H1 (cell line): ENCODE results near the gene MYL9. TPM values are rescaled to one million over a fixed set of nuclear protein-coding genes. Genes with fewer than 3 reads are reported as not detected.

ENCODE experiments used
- CREB1 ChIP-seq: IDR thresholded peaks from 2 replicates; pipeline ENCODE4 v1.6.1; 2012; ENCODE audit warnings: inconsistent platforms
- EZH2 ChIP-seq: fragments of 200-600 bp; sonication (generic); IDR thresholded peaks from 2 replicates; pipeline ENCODE4 v1.7.1; 2012; ENCODE audit warnings: low read depth, mild to moderate bottlenecking, moderate library complexity, low read length, inconsistent platforms; ENCODE audit not compliant: severe bottlenecking
- GTF2F1 ChIP-seq: IDR thresholded peaks from 2 replicates; pipeline ENCODE4 v1.6.1; 2012; ENCODE audit warnings: low read depth, low read length, improper control_type of control experiment, borderline replicate concordance
- HDAC2 ChIP-seq, 2 experiments: fragments of 300-600 bp in 1 of 2; sonication (generic) in 1 of 2; IDR thresholded peaks; 2 replicates each; pipeline ENCODE4 v1.6.1; 2011 to 2012; ENCODE audit warnings: low read depth in 2 of 2, low read length in 2 of 2, mild to moderate bottlenecking in 2 of 2, moderate library complexity in 2 of 2, borderline replicate concordance in 1 of 2, inconsistent platforms in 1 of 2
- HDAC6 ChIP-seq: IDR thresholded peaks from one replicate; pipeline ENCODE4 v1.7.1; 2012; ENCODE audit warnings: low read depth, mild to moderate bottlenecking, inconsistent platforms, low read length, moderate library complexity
- KDM1A ChIP-seq: fragments of 200-600, 300-600 bp; sonication (generic); IDR thresholded peaks from 2 replicates; pipeline ENCODE4 v1.7.1; 2016; ENCODE audit warnings: mild to moderate bottlenecking, low read length, borderline replicate concordance
- POLR2AphosphoS5 ChIP-seq: IDR thresholded peaks from 2 replicates; pipeline ENCODE4 v1.6.1; 2011; ENCODE audit warnings: low read depth, low read length
- POU5F1 ChIP-seq: IDR thresholded peaks from 2 replicates; pipeline ENCODE4 v1.6.1; 2011; ENCODE audit warnings: low read depth, mild to moderate bottlenecking, low read length, moderate library complexity
- RXRA ChIP-seq: IDR thresholded peaks from 2 replicates; pipeline ENCODE4 v1.6.1; 2011; ENCODE audit warnings: low read depth, mild to moderate bottlenecking, low read length, moderate library complexity; ENCODE audit not compliant: insufficient read depth
- SAP30 ChIP-seq: fragments of 300-600 bp; sonication (generic); IDR thresholded peaks from 2 replicates; pipeline ENCODE4 v1.7.1; 2012; ENCODE audit warnings: low read length, moderate library complexity, mild to moderate bottlenecking, inconsistent platforms; ENCODE audit not compliant: insufficient read depth, insufficient replicate concordance
- SIX5 ChIP-seq: IDR thresholded peaks from 2 replicates; pipeline ENCODE4 v1.6.1; 2011; ENCODE audit warnings: mild to moderate bottlenecking, low read depth, low read length
- SP2 ChIP-seq: IDR thresholded peaks from 2 replicates; pipeline ENCODE4 v1.6.1; 2012; ENCODE audit warnings: mild to moderate bottlenecking, low read length, inconsistent platforms
- SP4 ChIP-seq: IDR thresholded peaks from 2 replicates; pipeline ENCODE4 v1.6.1; 2012; ENCODE audit warnings: low read length, inconsistent platforms
- polyA plus RNA-seq, 7 experiments: library from polyadenylated mRNA; depleted of rRNA in 3 of 7; stranded (reverse) in 5 of 7; unstranded in 2 of 7; fragments of >200 nt in 5 of 7; fragments of 200-250 nt in 2 of 7; gene quantifications; 1 replicate in 5 of 7; 2 replicates in 1 of 7; 4 replicates in 1 of 7; pipeline versions ENCODE4 v1.2.1 to v1.2.3, GENCODE V29; 2011 to 2013; ENCODE audit warnings: missing spikeins in 2 of 7, mixed read lengths in 2 of 7
- total RNA-seq: library from RNA; stranded (reverse); fragmentation: NEBNext Ultra II Directional; extraction: Animal tissue kit (Norgen Biotek cat#: 25700); gene quantifications from 2 replicates; pipeline ENCODE4 v1.2.1, GENCODE V29; 2021
- TF ChIP-seq, protein P1 (sequence below): IDR thresholded peaks from 2 replicates; pipeline ENCODE4 v1.6.1; 2012; ENCODE audit warnings: inconsistent platforms
- TF ChIP-seq, protein P2 (sequence below): IDR thresholded peaks from 2 replicates; pipeline ENCODE4 v1.6.1; 2011; ENCODE audit warnings: low read depth, mild to moderate bottlenecking, low read length; ENCODE audit not compliant: insufficient read depth
- TF ChIP-seq, protein P3 (sequence below), 3 experiments: IDR thresholded peaks; 1 replicate in 2 of 3; 2 replicates in 1 of 3; pipeline versions ENCODE4 v1.5.1 to v1.6.1; 2011; ENCODE audit warnings: low read length in 3 of 3, mild to moderate bottlenecking in 3 of 3, inconsistent platforms in 2 of 3, low read depth in 1 of 3, moderate library complexity in 1 of 3; ENCODE audit not compliant: insufficient read depth in 1 of 3; ENCODE audit errors: control extremely low read depth in 1 of 3
- TF ChIP-seq, protein P4 (sequence below): IDR thresholded peaks from 2 replicates; pipeline ENCODE4 v1.6.1; 2012; ENCODE audit warnings: inconsistent platforms
- TF ChIP-seq, protein P5 (sequence below): IDR thresholded peaks from 2 replicates; pipeline ENCODE4 v1.6.1; 2011; ENCODE audit warnings: low read length, improper control_type of control experiment

MYL9 gene
- total and polyA plus RNA-seq, 2 of the 8 experiments (the other 6 are each of a cell fraction or from before 2014, with no cell fraction given): 26.8 to 193 TPM

DNA sequence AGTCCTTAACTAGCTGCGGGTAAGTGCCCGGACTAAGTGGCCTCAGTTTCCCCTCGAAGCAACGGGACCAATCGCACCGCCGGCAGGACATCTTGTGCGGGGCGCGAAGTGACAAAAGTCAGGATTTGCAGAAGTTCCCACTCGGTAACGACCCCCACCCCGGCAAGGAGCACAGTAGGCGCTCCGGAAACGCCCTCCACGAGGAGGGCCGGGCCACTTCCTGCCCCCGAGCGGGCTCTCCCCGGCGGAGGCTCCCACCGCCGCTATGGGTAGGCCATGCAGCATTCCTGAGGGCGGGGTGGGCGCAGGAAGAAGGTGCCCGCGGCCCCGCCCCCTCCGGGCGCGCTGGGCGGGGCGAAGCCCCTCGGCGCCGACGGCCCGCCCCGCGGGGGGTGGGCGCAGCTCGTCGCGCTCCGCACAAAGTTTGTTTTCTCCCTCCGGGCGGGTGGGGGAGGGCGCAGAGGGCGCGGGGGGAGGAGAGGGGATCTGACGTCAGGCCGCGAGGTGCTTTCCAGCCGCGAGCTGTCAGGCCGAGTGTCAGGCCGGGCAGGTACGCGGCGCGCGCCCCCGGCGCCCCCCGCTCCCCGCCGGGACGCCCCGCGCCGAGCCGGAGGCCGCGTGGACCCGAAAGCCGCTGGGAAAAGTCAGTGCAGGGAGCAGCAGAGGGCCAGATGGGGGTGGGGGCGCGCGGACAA, 31.9 kb downstream of the MYL9 start, which contains the start of gene TGIF2 (continued):
- no peak for TF ChIP-seq RXRA
- TF ChIP-seq CREB1: 0 out of 2 replicates have a peak, but pooled peaks have one; percentile 63
- TF ChIP-seq GTF2F1: no peak
- no peak for TF ChIP-seq SP2
- no peak for TF ChIP-seq SAP30
- peak; percentile 44 to 76; a peak in 1 of 4 replicates for TF ChIP-seq HDAC2 (IDR thresholded peaks at IDR 0.05; ENCODE audit: borderline replicate concordance in 1 of 2, low read depth in 2 of 2, low read length in 2 of 2)
- TF ChIP-seq, protein P1, sequence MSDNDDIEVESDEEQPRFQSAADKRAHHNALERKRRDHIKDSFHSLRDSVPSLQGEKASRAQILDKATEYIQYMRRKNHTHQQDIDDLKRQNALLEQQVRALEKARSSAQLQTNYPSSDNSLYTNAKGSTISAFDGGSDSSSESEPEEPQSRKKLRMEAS: peak; percentile 18; the same call in 1 of the 2 replicates
- no peak for TF ChIP-seq HDAC6
- no peak for TF ChIP-seq EZH2
- TF ChIP-seq SIX5: no peak
- TF ChIP-seq, protein P2, sequence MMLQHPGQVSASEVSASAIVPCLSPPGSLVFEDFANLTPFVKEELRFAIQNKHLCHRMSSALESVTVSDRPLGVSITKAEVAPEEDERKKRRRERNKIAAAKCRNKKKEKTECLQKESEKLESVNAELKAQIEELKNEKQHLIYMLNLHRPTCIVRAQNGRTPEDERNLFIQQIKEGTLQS: no peak
- TF ChIP-seq, protein P3, sequence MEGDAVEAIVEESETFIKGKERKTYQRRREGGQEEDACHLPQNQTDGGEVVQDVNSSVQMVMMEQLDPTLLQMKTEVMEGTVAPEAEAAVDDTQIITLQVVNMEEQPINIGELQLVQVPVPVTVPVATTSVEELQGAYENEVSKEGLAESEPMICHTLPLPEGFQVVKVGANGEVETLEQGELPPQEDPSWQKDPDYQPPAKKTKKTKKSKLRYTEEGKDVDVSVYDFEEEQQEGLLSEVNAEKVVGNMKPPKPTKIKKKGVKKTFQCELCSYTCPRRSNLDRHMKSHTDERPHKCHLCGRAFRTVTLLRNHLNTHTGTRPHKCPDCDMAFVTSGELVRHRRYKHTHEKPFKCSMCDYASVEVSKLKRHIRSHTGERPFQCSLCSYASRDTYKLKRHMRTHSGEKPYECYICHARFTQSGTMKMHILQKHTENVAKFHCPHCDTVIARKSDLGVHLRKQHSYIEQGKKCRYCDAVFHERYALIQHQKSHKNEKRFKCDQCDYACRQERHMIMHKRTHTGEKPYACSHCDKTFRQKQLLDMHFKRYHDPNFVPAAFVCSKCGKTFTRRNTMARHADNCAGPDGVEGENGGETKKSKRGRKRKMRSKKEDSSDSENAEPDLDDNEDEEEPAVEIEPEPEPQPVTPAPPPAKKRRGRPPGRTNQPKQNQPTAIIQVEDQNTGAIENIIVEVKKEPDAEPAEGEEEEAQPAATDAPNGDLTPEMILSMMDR (IDR thresholded peaks at IDR 0.05; ENCODE audit: control extremely low read depth in 1 of 3, insufficient read depth in 1 of 3, low read depth in 1 of 3, low read length in 3 of 3): no peak
- no peak for TF ChIP-seq POU5F1
- TF ChIP-seq, protein P4, sequence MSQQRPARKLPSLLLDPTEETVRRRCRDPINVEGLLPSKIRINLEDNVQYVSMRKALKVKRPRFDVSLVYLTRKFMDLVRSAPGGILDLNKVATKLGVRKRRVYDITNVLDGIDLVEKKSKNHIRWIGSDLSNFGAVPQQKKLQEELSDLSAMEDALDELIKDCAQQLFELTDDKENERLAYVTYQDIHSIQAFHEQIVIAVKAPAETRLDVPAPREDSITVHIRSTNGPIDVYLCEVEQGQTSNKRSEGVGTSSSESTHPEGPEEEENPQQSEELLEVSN: 0 out of 2 replicates have a peak, but pooled peaks have one; percentile 47
- TF ChIP-seq, protein P5, sequence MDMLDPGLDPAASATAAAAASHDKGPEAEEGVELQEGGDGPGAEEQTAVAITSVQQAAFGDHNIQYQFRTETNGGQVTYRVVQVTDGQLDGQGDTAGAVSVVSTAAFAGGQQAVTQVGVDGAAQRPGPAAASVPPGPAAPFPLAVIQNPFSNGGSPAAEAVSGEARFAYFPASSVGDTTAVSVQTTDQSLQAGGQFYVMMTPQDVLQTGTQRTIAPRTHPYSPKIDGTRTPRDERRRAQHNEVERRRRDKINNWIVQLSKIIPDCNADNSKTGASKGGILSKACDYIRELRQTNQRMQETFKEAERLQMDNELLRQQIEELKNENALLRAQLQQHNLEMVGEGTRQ: no peak
- no peak for TF ChIP-seq SP4
- peak; percentile 16; the same call in 1 of the 2 replicates for TF ChIP-seq KDM1A
- TF ChIP-seq POLR2AphosphoS5: no peak; the same call in 1 of the 2 replicates
